HG03025 (cell line): ENCODE data around the gene SP3.

Source experiments
- ATAC-seq: cut with Tn5 transposase; IDR thresholded peaks from one replicate; pipeline ENCODE4 v1.9.1; 2021; ENCODE audit warnings: mild to moderate bottlenecking, moderate library complexity; ENCODE audit not compliant: unreplicated experiment, low FRiP score

Gene SP3

DNA sequence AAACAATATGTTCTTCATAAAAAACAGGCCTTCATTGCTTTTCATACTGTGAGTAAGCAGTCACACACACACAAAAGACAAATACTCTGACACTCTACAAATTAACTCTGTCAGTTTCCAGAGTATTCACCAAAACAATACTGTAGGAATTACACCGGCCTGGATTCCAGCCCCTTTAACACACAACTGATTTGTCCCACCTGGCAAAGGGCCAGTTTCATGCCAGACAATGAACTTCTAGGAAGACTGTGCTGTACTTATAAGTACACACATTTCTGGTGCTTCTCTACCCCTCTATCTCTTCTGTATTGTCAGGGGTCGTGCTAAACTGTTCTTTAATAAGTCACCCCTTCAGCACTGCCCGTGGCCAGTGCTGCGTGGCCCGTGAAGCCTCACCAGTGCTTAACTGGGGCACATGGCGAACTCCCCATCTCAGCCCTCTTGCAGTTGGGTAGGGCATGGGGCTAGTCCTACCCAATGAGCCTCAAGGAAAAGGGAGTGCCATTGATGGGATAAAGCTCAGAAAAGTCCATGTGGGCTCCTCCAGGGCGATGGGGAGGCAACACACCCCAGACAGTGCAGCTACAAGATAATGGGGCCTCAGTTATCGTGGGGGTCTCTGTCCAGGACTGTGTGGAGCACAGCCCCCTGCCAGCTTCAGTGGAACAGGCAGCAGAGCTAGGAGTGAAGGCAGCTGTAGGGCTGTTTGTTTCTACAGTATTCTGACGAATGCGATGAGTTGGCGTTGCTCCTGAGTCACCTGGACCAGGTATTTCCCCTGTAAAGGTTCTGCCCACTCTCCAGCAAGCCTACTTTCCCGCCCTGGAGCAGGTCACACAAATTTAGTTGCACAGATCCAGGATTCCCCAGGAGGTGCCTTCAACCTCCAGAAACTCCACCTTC, 99.0 kb downstream of the SP3 start:
- ATAC-seq, result no peak

GRCh38 chr2:173862612-173863217, 102.5 kb downstream of the SP3 start:
- ATAC-seq, result no peak

- ATAC-seq, result no peak
These were observed 104.6 kb downstream of the SP3 start for GRCh38 chr2:173860566-173860965.

DNA sequence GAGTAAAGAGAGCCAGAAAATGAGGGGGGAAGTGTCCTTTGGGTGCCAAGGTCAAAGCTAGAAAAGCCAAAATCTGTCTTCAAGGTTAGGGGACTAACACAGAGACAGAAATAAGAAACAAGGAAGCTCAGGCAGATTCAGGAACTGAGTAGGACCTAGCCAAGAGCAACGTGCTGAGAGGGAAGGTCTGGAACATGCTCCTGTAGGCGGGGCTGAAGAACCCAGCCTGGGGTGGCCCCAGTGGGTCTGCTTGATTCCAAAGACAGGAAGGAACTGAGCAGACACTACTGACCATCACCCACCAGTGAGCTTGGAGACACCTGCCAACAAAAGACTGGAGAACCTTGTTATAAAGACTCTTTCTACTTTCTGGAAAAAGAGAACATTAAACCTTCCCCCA, 105.1 kb downstream of the SP3 start:
- no peak for ATAC-seq

GRCh38 chr2:173858291-173858731, 106.9 kb downstream of the SP3 start:
- ATAC-seq, result peak; percentile 63
